ENCODE results near the gene KRT6B. TPM values are rescaled to one million over a fixed set of nuclear protein-coding genes. Genes with fewer than 3 reads are reported as not detected.

The KRT6B gene
- total and polyA plus RNA-seq, 4 donors: 0.18 TPM; not detected in 3

DNA sequence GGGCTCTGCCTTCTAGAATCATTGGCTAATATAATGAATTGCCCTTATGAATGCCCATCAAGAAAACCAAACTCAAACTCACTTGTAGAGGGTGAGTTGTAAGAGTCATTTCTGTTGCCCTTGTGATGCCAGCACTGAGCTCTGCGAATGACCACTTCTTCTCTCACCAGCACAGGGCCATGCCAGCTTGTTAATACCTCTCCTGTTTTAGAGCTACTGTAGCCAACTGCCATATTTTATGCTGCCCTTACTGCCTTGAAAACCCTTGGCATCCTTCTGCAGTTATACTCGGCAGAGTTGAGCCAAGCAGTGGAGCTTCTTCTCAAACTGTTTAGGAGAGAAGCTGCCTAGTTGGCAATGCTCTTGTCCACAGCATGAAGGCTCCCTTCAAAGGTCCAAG lies 25.9 kb downstream of the KRT6B start:
- H3K9me3 ChIP-seq (ENCODE audit: control insufficient read depth, low read length): no peaks in the 10 kb centered on the region
- H3K4me1 ChIP-seq (ENCODE audit: control insufficient read depth in 1 of 2, insufficient read depth in 2 of 2, low read length in 2 of 2): no peaks in the 10 kb centered on the region
- 83 to 87% methylated on average over 2 of the region's 2 CpGs for WGBS, 2 donors
- no peaks in the 10 kb centered on the region for H3K36me3 ChIP-seq (ENCODE audit: control insufficient read depth in 1 of 2, insufficient read depth in 2 of 2, low read length in 1 of 2)
- no peaks in the 10 kb centered on the region for H3K27me3 ChIP-seq (ENCODE audit: control insufficient read depth in 1 of 2, insufficient read depth in 2 of 2, low read length in 1 of 2)
- H3K27ac ChIP-seq (ENCODE audit: low read depth in 1 of 2, low read length in 2 of 2): no peak overlapping the region
- no peak overlapping the region for H3K4me3 ChIP-seq (ENCODE audit: low read length in 2 of 2)
- ATAC-seq (ENCODE audit: low FRiP score): no peak
- intact Hi-C loops (cut with DNase I): no loop called here
- DNase-seq: no peak

DNA sequence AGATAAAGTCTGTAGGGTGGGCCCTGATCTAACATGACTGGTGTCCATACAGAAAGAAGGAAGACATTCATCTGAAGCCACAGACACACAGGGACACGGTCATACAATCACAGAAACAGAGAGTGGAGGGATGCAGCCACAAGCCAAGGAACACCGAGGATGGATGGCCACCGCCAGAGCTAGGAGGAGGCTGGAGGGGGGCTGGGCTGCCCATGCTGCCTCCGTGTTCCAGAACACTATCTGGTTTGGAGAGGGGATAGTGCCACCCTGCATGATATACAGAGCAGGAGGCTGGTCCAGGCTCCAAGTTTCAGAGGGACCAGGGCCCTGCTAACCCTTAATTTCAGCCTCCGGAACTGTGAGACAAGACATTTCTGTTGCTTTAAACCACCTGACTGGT lies 26.5 kb downstream of the KRT6B start:
- Histone ChIP-seq H3K4me1 (ENCODE audit: control insufficient read depth in 1 of 2, insufficient read depth in 2 of 2, low read length in 2 of 2) (no peaks in the 10 kb centered on the region), H3K27ac (ENCODE audit: low read depth in 1 of 2, low read length in 2 of 2) (no peak overlapping the region), H3K9me3 (ENCODE audit: control insufficient read depth, low read length) (no peaks in the 10 kb centered on the region), H3K4me3 (ENCODE audit: low read length in 2 of 2) (no peak overlapping the region), H3K36me3 (ENCODE audit: control insufficient read depth in 1 of 2, insufficient read depth in 2 of 2, low read length in 1 of 2) (no peaks in the 10 kb centered on the region), H3K27me3 (ENCODE audit: control insufficient read depth in 1 of 2, insufficient read depth in 2 of 2, low read length in 1 of 2) (no peaks in the 10 kb centered on the region)
- DNase-seq (no peak), ATAC-seq (ENCODE audit: low FRiP score) (no peak)
- intact Hi-C loops (cut with DNase I): no loop called here
- WGBS, 2 donors: 94 to 98% methylated on average over 5 of the region's 5 CpGs

- ATAC-seq (ENCODE audit: low FRiP score) (peak; percentile 61), DNase-seq (no peak)
- intact Hi-C loops (cut with DNase I): no loop called here
- 12 to 18% methylated on average over 11 of the region's 11 CpGs for WGBS, 2 donors
- Histone ChIP-seq H3K9me3 (ENCODE audit: control insufficient read depth, low read length) (no peaks in the 10 kb centered on the region), H3K36me3 (ENCODE audit: control insufficient read depth in 1 of 2, insufficient read depth in 2 of 2, low read length in 1 of 2) (no peaks in the 10 kb centered on the region), H3K4me3 (ENCODE audit: low read length in 2 of 2) (no peak overlapping the region), H3K27ac (ENCODE audit: low read depth in 1 of 2, low read length in 2 of 2) (no peak overlapping the region), H3K27me3 (ENCODE audit: control insufficient read depth in 1 of 2, insufficient read depth in 2 of 2, low read length in 1 of 2) (no peaks in the 10 kb centered on the region), H3K4me1 (ENCODE audit: control insufficient read depth in 1 of 2, insufficient read depth in 2 of 2, low read length in 2 of 2) (no peaks in the 10 kb centered on the region)
Measured at GRCh38 chr12:52423661-52424500, 28.1 kb downstream of the KRT6B start.

GRCh38 chr12:52423035-52423434 lies 28.9 kb downstream of the KRT6B start:
- H3K27me3 ChIP-seq (ENCODE audit: control insufficient read depth in 1 of 2, insufficient read depth in 2 of 2, low read length in 1 of 2): no peaks in the 10 kb centered on the region
- no peaks in the 10 kb centered on the region for H3K9me3 ChIP-seq (ENCODE audit: control insufficient read depth, low read length)
- DNase-seq (no peak), ATAC-seq (ENCODE audit: low FRiP score) (no peak)
- intact Hi-C loops (cut with DNase I): no loop called here
- no peaks in the 10 kb centered on the region for H3K36me3 ChIP-seq (ENCODE audit: control insufficient read depth in 1 of 2, insufficient read depth in 2 of 2, low read length in 1 of 2)
- H3K27ac ChIP-seq (ENCODE audit: low read depth in 1 of 2, low read length in 2 of 2): no peak overlapping the region
- no peaks in the 10 kb centered on the region for H3K4me1 ChIP-seq (ENCODE audit: control insufficient read depth in 1 of 2, insufficient read depth in 2 of 2, low read length in 2 of 2)
- WGBS, 2 donors: 82 to 94% methylated on average over 6 of the region's 6 CpGs
- H3K4me3 ChIP-seq (ENCODE audit: low read length in 2 of 2): no peak overlapping the region

DNA sequence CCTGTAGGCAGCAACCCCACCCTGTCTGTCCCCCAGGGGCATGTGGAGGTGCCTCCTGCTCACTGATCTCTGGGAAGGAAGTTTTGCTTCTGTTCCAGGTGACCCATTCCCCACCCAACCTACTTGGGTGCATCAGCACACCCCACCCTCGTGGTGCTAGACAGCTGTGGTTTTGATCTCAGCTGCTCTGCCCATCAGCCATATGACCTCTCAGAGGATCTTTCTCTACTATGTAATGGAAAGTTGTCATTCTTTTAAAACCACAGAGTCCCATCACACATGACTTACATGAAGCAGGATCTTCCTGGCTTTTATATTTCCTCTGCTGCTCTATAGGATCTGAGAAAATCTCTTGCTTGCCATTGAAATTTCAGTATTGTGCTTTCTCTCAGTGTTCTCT lies 32.3 kb downstream of the KRT6B start:
- DNase-seq (no peak), ATAC-seq (ENCODE audit: low FRiP score) (no peak)
- intact Hi-C loops (cut with DNase I): no loop called here
- H3K27ac ChIP-seq (ENCODE audit: low read depth in 1 of 2, low read length in 2 of 2): no peak overlapping the region
- H3K4me1 ChIP-seq (ENCODE audit: control insufficient read depth in 1 of 2, insufficient read depth in 2 of 2, low read length in 2 of 2): no peaks in the 10 kb centered on the region
- no peak overlapping the region for H3K4me3 ChIP-seq (ENCODE audit: low read length in 2 of 2)
- H3K27me3 ChIP-seq (ENCODE audit: control insufficient read depth in 1 of 2, insufficient read depth in 2 of 2, low read length in 1 of 2): no peaks in the 10 kb centered on the region
- 89 to 100% methylated on average over 1 of the region's 1 CpG for WGBS, 2 donors
- H3K36me3 ChIP-seq (ENCODE audit: control insufficient read depth in 1 of 2, insufficient read depth in 2 of 2, low read length in 1 of 2): no peaks in the 10 kb centered on the region
- no peaks in the 10 kb centered on the region for H3K9me3 ChIP-seq (ENCODE audit: control insufficient read depth, low read length)

DNA sequence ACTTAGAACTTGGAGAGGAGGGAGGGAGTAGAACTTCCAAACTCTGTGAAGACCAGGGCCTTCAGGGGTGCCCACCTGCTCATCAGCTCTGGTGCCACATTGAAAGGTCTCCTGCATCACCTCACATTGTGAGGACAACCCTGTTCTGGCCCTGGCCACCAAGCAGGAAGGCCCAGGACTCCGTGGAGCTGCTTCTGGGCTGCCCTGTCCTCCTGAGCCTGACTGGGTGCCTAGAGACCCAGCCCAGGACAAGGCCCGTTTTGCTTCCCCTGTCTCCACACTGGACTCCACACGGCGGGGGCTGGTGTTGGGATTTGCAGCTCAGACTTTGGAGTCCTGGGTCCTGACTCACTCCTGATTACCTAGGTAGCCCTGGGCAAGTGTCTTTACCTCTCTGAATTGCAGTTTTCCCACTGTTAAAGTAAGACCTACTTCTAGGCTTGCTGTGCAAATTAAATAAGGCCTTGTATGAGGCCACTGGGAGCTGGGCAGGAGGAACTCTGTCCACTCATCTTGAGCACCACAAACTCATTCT lies 33.3 kb downstream of the KRT6B start:
- no peak for ATAC-seq (ENCODE audit: low FRiP score)
- no peak for DNase-seq
- no peaks in the 10 kb centered on the region for H3K27me3 ChIP-seq (ENCODE audit: control insufficient read depth in 1 of 2, insufficient read depth in 2 of 2, low read length in 1 of 2)
- no peaks in the 10 kb centered on the region for H3K4me1 ChIP-seq (ENCODE audit: control insufficient read depth in 1 of 2, insufficient read depth in 2 of 2, low read length in 2 of 2)
- intact Hi-C loops (cut with DNase I): no loop called here
- no peak overlapping the region for H3K4me3 ChIP-seq (ENCODE audit: low read length in 2 of 2)
- H3K36me3 ChIP-seq (ENCODE audit: control insufficient read depth in 1 of 2, insufficient read depth in 2 of 2, low read length in 1 of 2): no peaks in the 10 kb centered on the region
- WGBS, 2 donors: 89 to 92% methylated on average over 4 of the region's 4 CpGs
- H3K27ac ChIP-seq (ENCODE audit: low read depth in 1 of 2, low read length in 2 of 2): no peak overlapping the region
- no peaks in the 10 kb centered on the region for H3K9me3 ChIP-seq (ENCODE audit: control insufficient read depth, low read length)

DNA sequence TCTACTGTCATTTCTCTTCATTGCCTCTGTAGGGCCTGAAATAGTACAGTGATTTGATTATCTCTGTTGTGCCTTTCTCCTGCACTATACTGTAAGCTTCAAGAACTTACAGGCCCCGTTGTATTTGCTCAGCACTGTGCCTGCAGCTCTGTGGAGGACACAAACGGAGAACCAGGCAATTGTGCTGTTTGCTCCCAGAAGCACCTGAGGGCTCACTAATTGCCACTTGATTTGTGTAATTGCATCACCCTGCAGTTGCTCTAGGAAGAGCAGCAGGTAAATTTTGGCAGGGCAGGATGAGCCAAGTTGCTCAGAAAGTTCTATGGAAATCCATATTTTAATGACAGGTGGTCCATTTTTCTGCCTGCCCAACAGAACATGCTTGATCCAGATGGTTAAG lies 34.2 kb downstream of the KRT6B start:
- intact Hi-C loops (cut with DNase I): no loop called here
- no peak for DNase-seq
- no peaks in the 10 kb centered on the region for H3K4me1 ChIP-seq (ENCODE audit: control insufficient read depth in 1 of 2, insufficient read depth in 2 of 2, low read length in 2 of 2)
- H3K9me3 ChIP-seq (ENCODE audit: control insufficient read depth, low read length): no peaks in the 10 kb centered on the region
- ATAC-seq (ENCODE audit: low FRiP score): no peak
- no peak overlapping the region for H3K27ac ChIP-seq (ENCODE audit: low read depth in 1 of 2, low read length in 2 of 2)
- no peaks in the 10 kb centered on the region for H3K36me3 ChIP-seq (ENCODE audit: control insufficient read depth in 1 of 2, insufficient read depth in 2 of 2, low read length in 1 of 2)
- H3K4me3 ChIP-seq (ENCODE audit: low read length in 2 of 2): no peak overlapping the region
- 91 to 98% methylated on average over 2 of the region's 2 CpGs for WGBS, 2 donors
- no peaks in the 10 kb centered on the region for H3K27me3 ChIP-seq (ENCODE audit: control insufficient read depth in 1 of 2, insufficient read depth in 2 of 2, low read length in 1 of 2)

- H3K27ac ChIP-seq (ENCODE audit: low read depth in 1 of 2, low read length in 2 of 2): no peak overlapping the region
- intact Hi-C loops (cut with DNase I): no loop called here
- H3K4me3 ChIP-seq (ENCODE audit: low read length in 2 of 2): no peak overlapping the region
- no peaks in the 10 kb centered on the region for H3K36me3 ChIP-seq (ENCODE audit: control insufficient read depth in 1 of 2, insufficient read depth in 2 of 2, low read length in 1 of 2)
- no peaks in the 10 kb centered on the region for H3K4me1 ChIP-seq (ENCODE audit: control insufficient read depth in 1 of 2, insufficient read depth in 2 of 2, low read length in 2 of 2)
- 93 to 96% methylated on average over 1 of the region's 1 CpG for WGBS, 2 donors
- DNase-seq: no peak
- ATAC-seq (ENCODE audit: low FRiP score): no peak
- H3K9me3 ChIP-seq (ENCODE audit: control insufficient read depth, low read length): no peaks in the 10 kb centered on the region
- no peaks in the 10 kb centered on the region for H3K27me3 ChIP-seq (ENCODE audit: control insufficient read depth in 1 of 2, insufficient read depth in 2 of 2, low read length in 1 of 2)
Measured at GRCh38 chr12:52416795-52417194, 35.2 kb downstream of the KRT6B start.
